Activated naive CD8-positive, alpha-beta T cell treated with anti-CD3 and anti-CD28 coated beads for 36 hours (primary cell): Measurements from ENCODE around the gene SAMD8. TPM values are rescaled to one million over a fixed set of nuclear protein-coding genes. Genes with fewer than 3 reads are reported as not detected.

Experiments used
- DNase-seq: peaks from one replicate; pipeline ENCODE4 v3.0.0; 2021
- H3K27ac Mint-ChIP-seq: one replicate; pipeline ENCODE4 v1.8.0; 2022; ENCODE audit warnings: mild to moderate bottlenecking, moderate library complexity, mixed read lengths
- H3K27me3 Mint-ChIP-seq: one replicate; pipeline ENCODE4 v1.8.0; 2022; ENCODE audit warnings: mild to moderate bottlenecking, mixed read lengths
- H3K36me3 Mint-ChIP-seq: one replicate; pipeline ENCODE4 v1.8.0; 2021; ENCODE audit warnings: mild to moderate bottlenecking, mixed read lengths
- H3K4me1 Mint-ChIP-seq: one replicate; pipeline ENCODE4 v1.8.0; 2021; ENCODE audit warnings: mixed read lengths
- H3K4me3 Mint-ChIP-seq: one replicate; pipeline ENCODE4 v1.8.0; 2022; ENCODE audit warnings: mild to moderate bottlenecking, moderate library complexity, mixed read lengths
- H3K9me3 Mint-ChIP-seq: one replicate; pipeline ENCODE4 v1.8.0; 2022; ENCODE audit warnings: mixed read lengths
- total RNA-seq, 2 experiments: library from RNA; stranded (reverse); gene quantifications; one replicate each; pipeline ENCODE4 v1.2.3, GENCODE V29; 2021

SAMD8 gene
- total RNA-seq, 2 experiments from 2014 or later, result 15.9 to 17.3 TPM

- peaks cover 33% of the 10 kb centered on the region for H3K4me1 Mint-ChIP-seq
- H3K27me3 Mint-ChIP-seq, result no peaks in the 10 kb centered on the region
- H3K27ac Mint-ChIP-seq, result peak overlapping the region; percentile 78
- DNase-seq, result no peak
- H3K36me3 Mint-ChIP-seq, result peaks cover 19% of the 10 kb centered on the region
- no peak overlapping the region for H3K4me3 Mint-ChIP-seq
- H3K9me3 Mint-ChIP-seq, result peaks cover 4% of the 10 kb centered on the region
Observed at GRCh38 chr10:75136346-75136745, 24.9 kb downstream of the SAMD8 start.

- Mint-ChIP-seq H3K4me1 (peaks cover 32% of the 10 kb centered on the region), H3K36me3 (peaks cover 19% of the 10 kb centered on the region), H3K4me3 (no peak overlapping the region), H3K27me3 (no peaks in the 10 kb centered on the region), H3K9me3 (peaks cover 4% of the 10 kb centered on the region), H3K27ac (peak overlapping the region; percentile 78)
- DNase-seq, result peak; percentile 29
Observed at GRCh38 chr10:75137533-75138438, 26.3 kb downstream of the SAMD8 start.

- Mint-ChIP-seq H3K27ac (peak overlapping the region; percentile 4), H3K9me3 (no peaks in the 10 kb centered on the region), H3K27me3 (no peaks in the 10 kb centered on the region), H3K4me1 (peaks cover 50% of the 10 kb centered on the region), H3K4me3 (no peak overlapping the region), H3K36me3 (peaks cover 14% of the 10 kb centered on the region)
- DNase-seq, result no peak
Observed at GRCh38 chr10:75140246-75140645, 28.8 kb downstream of the SAMD8 start.

- no peak overlapping the region for H3K4me3 Mint-ChIP-seq
- H3K27me3 Mint-ChIP-seq, result no peaks in the 10 kb centered on the region
- H3K27ac Mint-ChIP-seq, result peak overlapping the region; percentile 60
- no peaks in the 10 kb centered on the region for H3K9me3 Mint-ChIP-seq
- H3K36me3 Mint-ChIP-seq, result peaks cover 17% of the 10 kb centered on the region
- no peak for DNase-seq
- H3K4me1 Mint-ChIP-seq, result peaks cover 34% of the 10 kb centered on the region
Observed at GRCh38 chr10:75143353-75143752, 31.9 kb downstream of the SAMD8 start.

- DNase-seq, result peak; percentile 22
- peaks cover 33% of the 10 kb centered on the region for H3K4me1 Mint-ChIP-seq
- no peaks in the 10 kb centered on the region for H3K9me3 Mint-ChIP-seq
- H3K27ac Mint-ChIP-seq, result peak overlapping the region; percentile 66
- no peak overlapping the region for H3K4me3 Mint-ChIP-seq
- H3K36me3 Mint-ChIP-seq, result peaks cover 15% of the 10 kb centered on the region
- H3K27me3 Mint-ChIP-seq, result no peaks in the 10 kb centered on the region
Observed at GRCh38 chr10:75145590-75145989, 34.1 kb downstream of the SAMD8 start.

GRCh38 chr10:75146780-75147179 lies 35.3 kb downstream of the SAMD8 start:
- Mint-ChIP-seq H3K4me3 (no peak overlapping the region), H3K27ac (no peak overlapping the region), H3K4me1 (peaks cover 35% of the 10 kb centered on the region), H3K27me3 (no peaks in the 10 kb centered on the region), H3K36me3 (peaks cover 20% of the 10 kb centered on the region), H3K9me3 (no peaks in the 10 kb centered on the region)
- DNase-seq, result no peak

- Mint-ChIP-seq H3K27me3 (no peaks in the 10 kb centered on the region), H3K9me3 (no peaks in the 10 kb centered on the region), H3K36me3 (peaks cover 33% of the 10 kb centered on the region), H3K4me3 (no peak overlapping the region), H3K27ac (no peak overlapping the region), H3K4me1 (peaks cover 15% of the 10 kb centered on the region)
- DNase-seq, result no peak
Observed at GRCh38 chr10:75150656-75151055, 39.2 kb downstream of the SAMD8 start.

- Mint-ChIP-seq H3K9me3 (peaks cover 3% of the 10 kb centered on the region), H3K27ac (peak overlapping the region; percentile 60), H3K27me3 (no peaks in the 10 kb centered on the region), H3K4me3 (no peak overlapping the region), H3K4me1 (peaks cover 23% of the 10 kb centered on the region), H3K36me3 (peaks cover 30% of the 10 kb centered on the region)
- DNase-seq, result no peak
Observed at GRCh38 chr10:75159519-75159918, 48.1 kb downstream of the SAMD8 start.

GRCh38 chr10:75165684-75166622 lies 54.5 kb downstream of the SAMD8 start:
- peak overlapping the region; percentile 90 for H3K27ac Mint-ChIP-seq
- H3K4me3 Mint-ChIP-seq, result peak overlapping the region; percentile 60
- no peaks in the 10 kb centered on the region for H3K27me3 Mint-ChIP-seq
- H3K9me3 Mint-ChIP-seq, result no peaks in the 10 kb centered on the region
- peaks cover 38% of the 10 kb centered on the region for H3K4me1 Mint-ChIP-seq
- H3K36me3 Mint-ChIP-seq, result peaks cover 35% of the 10 kb centered on the region
- DNase-seq, result peak; percentile 17

GRCh38 chr10:75166623-75166972 lies 55.1 kb downstream of the SAMD8 start:
- Mint-ChIP-seq H3K4me1 (peaks cover 38% of the 10 kb centered on the region), H3K27ac (peak overlapping the region; percentile 90), H3K36me3 (peaks cover 32% of the 10 kb centered on the region), H3K4me3 (peak overlapping the region; percentile 60), H3K9me3 (no peaks in the 10 kb centered on the region), H3K27me3 (no peaks in the 10 kb centered on the region)
- no peak for DNase-seq

GRCh38 chr10:75168275-75168674 lies 56.8 kb downstream of the SAMD8 start:
- DNase-seq, result no peak
- Mint-ChIP-seq H3K36me3 (peaks cover 31% of the 10 kb centered on the region), H3K4me3 (no peak overlapping the region), H3K9me3 (no peaks in the 10 kb centered on the region), H3K27ac (peak overlapping the region; percentile 80), H3K27me3 (no peaks in the 10 kb centered on the region), H3K4me1 (peaks cover 37% of the 10 kb centered on the region)

- H3K4me1 Mint-ChIP-seq, result peaks cover 31% of the 10 kb centered on the region
- no peak overlapping the region for H3K4me3 Mint-ChIP-seq
- no peaks in the 10 kb centered on the region for H3K27me3 Mint-ChIP-seq
- H3K36me3 Mint-ChIP-seq, result peaks cover 30% of the 10 kb centered on the region
- H3K27ac Mint-ChIP-seq, result no peak overlapping the region
- no peaks in the 10 kb centered on the region for H3K9me3 Mint-ChIP-seq
- no peak for DNase-seq
Observed at GRCh38 chr10:75170215-75170614, 58.8 kb downstream of the SAMD8 start.

- Mint-ChIP-seq H3K9me3 (no peaks in the 10 kb centered on the region), H3K4me3 (no peak overlapping the region), H3K27ac (no peak overlapping the region), H3K27me3 (no peaks in the 10 kb centered on the region), H3K4me1 (peaks cover 17% of the 10 kb centered on the region), H3K36me3 (peaks cover 27% of the 10 kb centered on the region)
- DNase-seq, result no peak
Observed at GRCh38 chr10:75175046-75175445, 63.6 kb downstream of the SAMD8 start.

- no peak for DNase-seq
- Mint-ChIP-seq H3K36me3 (peaks cover 27% of the 10 kb centered on the region), H3K27ac (no peak overlapping the region), H3K4me1 (peaks cover 22% of the 10 kb centered on the region), H3K27me3 (no peaks in the 10 kb centered on the region), H3K9me3 (no peaks in the 10 kb centered on the region), H3K4me3 (no peak overlapping the region)
Observed at GRCh38 chr10:75176046-75176445, 64.6 kb downstream of the SAMD8 start.

- peaks cover 29% of the 10 kb centered on the region for H3K4me1 Mint-ChIP-seq
- no peaks in the 10 kb centered on the region for H3K27me3 Mint-ChIP-seq
- no peaks in the 10 kb centered on the region for H3K9me3 Mint-ChIP-seq
- no peak overlapping the region for H3K4me3 Mint-ChIP-seq
- no peak for DNase-seq
- peaks cover 27% of the 10 kb centered on the region for H3K36me3 Mint-ChIP-seq
- H3K27ac Mint-ChIP-seq, result no peak overlapping the region
Observed at GRCh38 chr10:75176736-75177135, 65.3 kb downstream of the SAMD8 start.
